ENCODE measurements around the gene DOCK2. TPM values are rescaled to one million over a fixed set of nuclear protein-coding genes. Genes with fewer than 3 reads are reported as not detected.

Gene DOCK2
- total and polyA plus RNA-seq, 2 donors (not counting 3 experiments of a cell fraction or from before 2014, with no cell fraction given): 0.62 to 4.8 TPM

GRCh38 chr5:169840405-169840804, 203.3 kb downstream of the DOCK2 start:
- TF ChIP-seq POLR2AphosphoS5 (IDR thresholded peaks at IDR 0.05; ENCODE audit: insufficient read depth, low read depth, low read length) (no peak), MYC (IDR thresholded peaks at IDR 0.05; ENCODE audit: low read depth, low read length) (no peak), POLR2A (IDR thresholded peaks at IDR 0.05; ENCODE audit: low read depth, low read length) (no peak), FOS (IDR thresholded peaks at IDR 0.05; ENCODE audit: borderline replicate concordance, insufficient read depth, low read length) (no peak), CTCF (IDR thresholded peaks at IDR 0.05; ENCODE audit: extremely low read depth in 1 of 2, insufficient read depth in 1 of 2, low read depth in 1 of 2, low read length in 2 of 2) (no peak), JUN (IDR thresholded peaks at IDR 0.05; ENCODE audit: borderline replicate concordance, insufficient read depth, insufficient read length, low read depth) (no peak), GATA2 (IDR thresholded peaks at IDR 0.05; ENCODE audit: insufficient read depth, insufficient read length, low read depth, low read length) (no peak), MAX (IDR thresholded peaks at IDR 0.05; ENCODE audit: insufficient read depth, insufficient read length) (no peak), EZH2 (IDR thresholded peaks at IDR 0.05; ENCODE audit: borderline replicate concordance, low read depth, low read length, severe bottlenecking) (no peak)
- Histone ChIP-seq H3K9me3 (replicated peaks; ENCODE audit: control insufficient read depth, insufficient read depth, low read length) (no peaks in the 10 kb centered on the region), H3K36me3 (ENCODE audit: control insufficient read depth in 2 of 2, extremely low read depth in 1 of 2, insufficient read depth in 2 of 2, low read length in 2 of 2) (no peaks in the 10 kb centered on the region), H3K4me2 (ENCODE audit: insufficient read depth, low read length) (no peak overlapping the region), H3K4me3 (replicated peaks in 1 of 3; ENCODE audit: insufficient read depth in 1 of 3, low read depth in 1 of 3, low read length in 3 of 3) (no peak overlapping the region), H2AFZ (ENCODE audit: low read depth, low read length) (no peak overlapping the region), H3K4me1 (ENCODE audit: control insufficient read depth, extremely low read depth, insufficient read depth, low read length) (no peaks in the 10 kb centered on the region), H3K9me1 (replicated peaks; ENCODE audit: control insufficient read depth, extremely low read depth, insufficient read depth, low read length) (no peaks in the 10 kb centered on the region), H3K79me2 (ENCODE audit: control insufficient read depth, insufficient read depth, low read length) (no peaks in the 10 kb centered on the region), H3K9ac (replicated peaks; ENCODE audit: extremely low read depth, insufficient read depth, low read length) (no peak overlapping the region), H3K27me3 (ENCODE audit: control insufficient read depth in 2 of 2, insufficient read depth in 2 of 2, low read length in 2 of 2) (peaks cover 0 to 4% of the 10 kb centered on the region in 2 experiments), H3K27ac (ENCODE audit: insufficient read depth, low read depth, low read length) (no peak overlapping the region), H4K20me1 (replicated peaks; ENCODE audit: control insufficient read depth, extremely low read depth, insufficient read depth, low read length) (no peaks in the 10 kb centered on the region)
- ChIA-PET CTCF (interaction anchor here (0.8 to 1.5 kb wide), 2 partner anchors 11 kb away, joined by 3 read pairs; no protein-coding TSS in a partner anchor), POLR2A (no interaction called here)
- BruUV-seq (replicated peaks): no TSS peak
- DNase-seq (ENCODE audit: low read depth, low spot score) (no peak), FAIRE-seq (no peak)
- dilution Hi-C loops (cut with MboI; ENCODE audit: extremely low pct_ligation_motif_present, low sequenced_read_pairs): no loop called here
- intact Hi-C loops (cut with micrococcal nuclease): loop anchor here (10.0 kb wide), 1 partner anchor 374 kb away; no protein-coding TSS in a partner anchor
